IMR-90 (cell line): ENCODE data around the gene CCDC116. TPM values are rescaled to one million over a fixed set of nuclear protein-coding genes. Genes with fewer than 3 reads are reported as not detected.

ENCODE experiments used
- ATAC-seq: fragments of 200-7000 bp; cut with Tn5 transposase; 2 replicates; pipeline ENCODE4 v1.9.1; 2020; ENCODE audit warnings: low read depth, mild to moderate bottlenecking, moderate library complexity
- BruUV-seq: library from RNA; stranded (reverse); fragments of 400-500 nt; replicated peaks from 2 replicates; lab custom pipeline; 2021; lab: Mats Ljungman, UMichigan
- CTCF ChIA-PET: fragments of 300-600 bp; formaldehyde crosslinking; extraction: SDS; loops from one replicate; lab custom pipeline; 2021; ENCODE audit warnings: antibody characterized with exemption; lab: Yijun Ruan, JAX
- POLR2A ChIA-PET: fragments of 300-600 bp; sonication (Branson Sonifier 250); formaldehyde crosslinking; loops from one replicate; lab custom pipeline; 2022; ENCODE audit warnings: antibody characterized with exemption; ENCODE audit not compliant: unreplicated experiment; lab: Charles Lee
- DNase-seq: peaks from one replicate; pipeline ENCODE4 v3.0.0; 2013
- H2AFZ ChIP-seq: replicated peaks from 2 replicates; pipeline ENCODE3; 2013; ENCODE audit warnings: low read length, mild to moderate bottlenecking; ENCODE audit not compliant: poor library complexity
- H2AK5ac ChIP-seq: 2 replicates; pipeline ENCODE4 v1.6.1; 2013; ENCODE audit warnings: low read depth, low read length, inconsistent platforms
- H2AK9ac ChIP-seq: replicated peaks from 2 replicates; pipeline ENCODE3; 2013; ENCODE audit warnings: mild to moderate bottlenecking, low read depth, low read length, moderate library complexity; ENCODE audit not compliant: poor library complexity
- H2BK120ac ChIP-seq: 2 replicates; pipeline ENCODE4 v1.6.1; 2013; ENCODE audit warnings: low read depth, low read length, inconsistent platforms
- H2BK15ac ChIP-seq: 3 replicates; pipeline ENCODE4 v1.6.1; 2013; ENCODE audit warnings: low read depth, low read length, inconsistent platforms
- H2BK20ac ChIP-seq: 2 replicates; pipeline ENCODE4 v1.6.1; 2013; ENCODE audit warnings: low read depth, mild to moderate bottlenecking, inconsistent platforms, low read length, moderate library complexity
- H2BK5ac ChIP-seq: 2 replicates; pipeline ENCODE4 v1.6.1; 2013; ENCODE audit warnings: mild to moderate bottlenecking, low read depth, low read length, inconsistent platforms; ENCODE audit not compliant: poor library complexity, severe bottlenecking
- H3K14ac ChIP-seq: replicated peaks from 2 replicates; pipeline ENCODE4 v1.6.1; 2013; ENCODE audit warnings: low read depth, low read length, inconsistent platforms
- H3K18ac ChIP-seq: 2 replicates; pipeline ENCODE4 v1.6.1; 2013; ENCODE audit warnings: low read depth, low read length, control low read depth
- H3K23ac ChIP-seq: 2 replicates; pipeline ENCODE4 v1.6.1; 2013; ENCODE audit warnings: low read depth, low read length, inconsistent platforms
- H3K27ac ChIP-seq: 2 replicates; pipeline ENCODE4 v1.5.1; 2013; ENCODE audit warnings: mild to moderate bottlenecking, control low read depth, low read length; ENCODE audit not compliant: insufficient read depth
- H3K27me3 ChIP-seq: 2 replicates; pipeline ENCODE4 v1.6.1; 2013; ENCODE audit warnings: low read length; ENCODE audit not compliant: control insufficient read depth, insufficient read depth
- H3K36me3 ChIP-seq: 2 replicates; pipeline ENCODE4 v1.6.1; 2013; ENCODE audit warnings: low read length, mixed read lengths; ENCODE audit not compliant: control insufficient read depth, insufficient read depth
- H3K4ac ChIP-seq: 2 replicates; pipeline ENCODE4 v1.6.1; 2013; ENCODE audit warnings: low read depth, low read length, inconsistent platforms
- H3K4me1 ChIP-seq: 2 replicates; pipeline ENCODE4 v1.6.1; 2013; ENCODE audit warnings: low read length, mixed read lengths; ENCODE audit not compliant: control insufficient read depth, insufficient read depth
- H3K4me2 ChIP-seq: 2 replicates; pipeline ENCODE4 v1.6.1; 2013; ENCODE audit warnings: low read depth, mild to moderate bottlenecking, control low read depth, low read length, moderate library complexity
- H3K4me3 ChIP-seq: 2 replicates; pipeline ENCODE4 v1.5.1; 2013; ENCODE audit warnings: low read depth, mild to moderate bottlenecking, control low read depth, low read length, moderate library complexity; ENCODE audit not compliant: insufficient read depth
- H3K56ac ChIP-seq: 2 replicates; pipeline ENCODE4 v1.6.1; 2013; ENCODE audit warnings: low read length, inconsistent platforms; ENCODE audit not compliant: insufficient read depth; ENCODE audit errors: extremely low read depth
- H3K79me1 ChIP-seq, 2 experiments: 2 replicates each; pipeline ENCODE4 v1.6.1; 2013; ENCODE audit warnings: low read length in 2 of 2, inconsistent platforms in 1 of 2, low read depth in 1 of 2
- H3K9ac ChIP-seq: 2 replicates; pipeline ENCODE4 v1.6.1; 2013; ENCODE audit warnings: low read depth, low read length, control low read depth
- H3K9me1 ChIP-seq: 2 replicates; pipeline ENCODE4 v1.6.1; 2013; ENCODE audit warnings: low read length, inconsistent platforms; ENCODE audit not compliant: insufficient read depth
- H3K9me3 ChIP-seq: 2 replicates; pipeline ENCODE4 v1.6.1; 2013; ENCODE audit warnings: low read length; ENCODE audit not compliant: control insufficient read depth, insufficient read depth
- H4K20me1 ChIP-seq: 2 replicates; pipeline ENCODE4 v1.6.1; 2013; ENCODE audit warnings: low read length, inconsistent platforms; ENCODE audit not compliant: insufficient read depth
- H4K5ac ChIP-seq: 2 replicates; pipeline ENCODE4 v1.6.1; 2013; ENCODE audit warnings: mild to moderate bottlenecking, low read depth, low read length, control low read depth
- H4K8ac ChIP-seq, 2 experiments: 2 replicates each; pipeline ENCODE4 v1.6.1; 2013; ENCODE audit warnings: low read depth in 2 of 2, low read length in 2 of 2, control low read depth in 1 of 2, inconsistent platforms in 1 of 2
- H4K91ac ChIP-seq: 2 replicates; pipeline ENCODE4 v1.6.1; 2013; ENCODE audit warnings: low read depth, low read length, inconsistent platforms; ENCODE audit not compliant: insufficient read depth
- NFE2L2 ChIP-seq: fragments of 150-350 bp; IDR thresholded peaks from 2 replicates; pipeline ENCODE4 v1.6.1; 2016; ENCODE audit warnings: low read depth, mild to moderate bottlenecking, low read length
- WGBS, 2 experiments: methylation state at CpG; one replicate each; pipeline versions ENCODE4 v1.1.5 to v1.1.7; 2013; ENCODE audit warnings: missing lambda C conversion rate in 2 of 2; ENCODE audit not compliant: insufficient read length in 1 of 2; ENCODE audit errors: extremely low coverage in 2 of 2; 5-methylcytosine and 5-hydroxymethylcytosine counted together
- dilution Hi-C: fragments of 300-500 bp; cut with HindIII; formaldehyde crosslinking; loops from one replicate; pipeline ENCODE4 v1.14.3; 2018; ENCODE audit warnings: low sequenced_read_pairs; ENCODE audit not compliant: unreplicated experiment
- in situ Hi-C: fragments of 300-500 bp; cut with MboI; formaldehyde crosslinking; loops from 3 replicates; pipeline ENCODE4 v1.14.3; 2019; ENCODE audit warnings: low sequenced_read_pairs, inconsistent platforms, mixed read lengths
- intact Hi-C: fragments of 100-400 bp; cut with micrococcal nuclease; formaldehyde crosslinking; loops from 2 replicates; pipeline ENCODE4 v1.10.0; 2022
- polyA plus RNA-seq, 3 experiments: library from polyadenylated mRNA; depleted of rRNA; stranded (reverse); fragments of >200 nt; gene quantifications; 2 replicates each; pipeline ENCODE4 v1.2.3, GENCODE V29; 2012; ENCODE audit warnings: low replicate concordance in 1 of 3
- total RNA-seq: library from RNA; depleted of rRNA; stranded (reverse); fragments of >200 nt; gene quantifications from 2 replicates; pipeline ENCODE4 v1.2.3, GENCODE V29; 2012

Gene CCDC116
- total and polyA plus RNA-seq, 2 of the 4 experiments (the other 2 are of a cell fraction): under 0.01 to 0.27 TPM

DNA sequence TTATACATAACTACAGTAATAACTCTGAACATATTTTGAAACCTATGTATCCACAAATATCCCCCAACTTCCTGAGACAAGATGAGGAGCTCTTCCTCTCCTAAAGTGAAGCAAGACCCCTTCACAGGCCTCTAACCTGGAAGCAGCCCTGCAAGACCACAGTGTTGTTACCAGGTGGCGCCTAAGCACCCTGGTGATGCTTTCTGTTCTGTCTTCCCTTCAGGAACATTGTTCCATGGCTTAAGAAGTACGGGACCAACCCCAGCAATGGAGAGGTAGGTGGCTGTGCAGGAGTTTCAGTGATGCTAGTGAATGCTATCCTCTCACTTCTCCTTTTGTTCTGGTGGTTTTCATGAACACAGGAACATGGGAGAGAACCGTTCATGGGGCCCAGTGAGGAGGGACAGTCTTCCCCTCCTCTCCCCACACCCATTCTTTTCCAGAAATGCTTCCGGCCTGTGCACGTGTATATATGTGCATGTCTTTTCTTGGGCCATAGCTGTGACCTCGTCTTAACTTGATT, 39.6 kb downstream of the CCDC116 start:
- intact Hi-C loops: no loop called here
- Histone ChIP-seq H3K36me3 (peaks cover 41% of the 10 kb centered on the region), H4K20me1 (no peaks in the 10 kb centered on the region; the same call in 1 of the 2 replicates), H3K9me3 (no peaks in the 10 kb centered on the region), H2AK9ac (no peak overlapping the region), H2BK5ac (no peak overlapping the region), H3K23ac (no peak overlapping the region), H3K56ac (no peak overlapping the region), H4K8ac (no peak overlapping the region), H3K4me1 (no peaks in the 10 kb centered on the region), H2AK5ac (no peak overlapping the region), H2AFZ (no peak overlapping the region), H3K27ac (no peak overlapping the region), H3K14ac (no peak overlapping the region), H2BK20ac (no peak overlapping the region), H2BK15ac (no peak overlapping the region), H3K4me3 (no peak overlapping the region), H2BK120ac (no peak overlapping the region), H3K4me2 (no peak overlapping the region), H4K91ac (no peak overlapping the region), H3K9me1 (peaks cover 7% of the 10 kb centered on the region), H3K27me3 (no peaks in the 10 kb centered on the region), H3K4ac (no peak overlapping the region), H3K9ac (no peak overlapping the region), H4K5ac (no peak overlapping the region), H3K18ac (no peak overlapping the region), H3K79me1 (peaks cover 23 to 39% of the 10 kb centered on the region in 2 experiments)
- BruUV-seq: no TSS peak
- dilution Hi-C loops: no loop called here
- ATAC-seq: no peak
- POLR2A ChIA-PET: no interaction called here
- CTCF ChIA-PET: no interaction called here
- 100% methylated on average over 2 of the region's 6 CpGs; no CpG with 5 or more reads in 1 of the 2 experiments for WGBS, 2 experiments
- in situ Hi-C loops: no loop called here
- TF ChIP-seq NFE2L2: no peak
- no peak for DNase-seq
